Measurements from ENCODE around the gene AOC3. TPM values are rescaled to one million over a fixed set of nuclear protein-coding genes. Genes with fewer than 3 reads are reported as not detected.

The AOC3 gene
- total RNA-seq, 1 donor from 2014 or later: 36.5 TPM

- Mint-ChIP-seq H3K4me3 (ENCODE audit: unreplicated experiment) (no peak overlapping the region), H3K36me3 (ENCODE audit: low read depth, unreplicated experiment) (peaks cover 30% of the 10 kb centered on the region), H3K27me3 (ENCODE audit: unreplicated experiment) (peaks cover 4% of the 10 kb centered on the region), H3K9me3 (ENCODE audit: unreplicated experiment) (no peaks in the 10 kb centered on the region), H3K4me1 (ENCODE audit: unreplicated experiment) (peaks cover 7% of the 10 kb centered on the region), H3K27ac (ENCODE audit: unreplicated experiment) (no peak overlapping the region)
- no peak for DNase-seq (ENCODE audit: low spot score)
- no peak for TF ChIP-seq CTCF (IDR thresholded peaks at IDR 0.05; ENCODE audit: unreplicated experiment)
Measured at GRCh38 chr17:42845918-42846593, 4.9 kb upstream of the AOC3 start.

GRCh38 chr17:42846594-42847280, 4.3 kb upstream of the AOC3 start:
- Mint-ChIP-seq H3K27ac (ENCODE audit: unreplicated experiment) (no peak overlapping the region), H3K27me3 (ENCODE audit: unreplicated experiment) (peaks cover 4% of the 10 kb centered on the region)
- no peak for TF ChIP-seq CTCF (IDR thresholded peaks at IDR 0.05; ENCODE audit: unreplicated experiment)

GRCh38 chr17:42848093-42848492, 2.9 kb upstream of the AOC3 start:
- no peak for TF ChIP-seq CTCF (IDR thresholded peaks at IDR 0.05; ENCODE audit: unreplicated experiment)
- Mint-ChIP-seq H3K36me3 (ENCODE audit: low read depth, unreplicated experiment) (peaks cover 18% of the 10 kb centered on the region), H3K4me3 (ENCODE audit: unreplicated experiment) (no peak overlapping the region), H3K27ac (ENCODE audit: unreplicated experiment) (no peak overlapping the region), H3K9me3 (ENCODE audit: unreplicated experiment) (no peaks in the 10 kb centered on the region), H3K4me1 (ENCODE audit: unreplicated experiment) (peaks cover 13% of the 10 kb centered on the region), H3K27me3 (ENCODE audit: unreplicated experiment) (peaks cover 7% of the 10 kb centered on the region)
- DNase-seq (ENCODE audit: low spot score): no peak

More at GRCh38 chr17:42846594-42847280, 4.3 kb upstream of the AOC3 start:
- Mint-ChIP-seq H3K36me3 (ENCODE audit: low read depth, unreplicated experiment) (peaks cover 27% of the 10 kb centered on the region), H3K4me3 (ENCODE audit: unreplicated experiment) (no peak overlapping the region), H3K4me1 (ENCODE audit: unreplicated experiment) (peaks cover 7% of the 10 kb centered on the region), H3K9me3 (ENCODE audit: unreplicated experiment) (no peaks in the 10 kb centered on the region)
- no peak for DNase-seq (ENCODE audit: low spot score)

GRCh38 chr17:42849031-42849430, 2.0 kb upstream of the AOC3 start:
- Mint-ChIP-seq H3K9me3 (ENCODE audit: unreplicated experiment) (no peaks in the 10 kb centered on the region), H3K36me3 (ENCODE audit: low read depth, unreplicated experiment) (peaks cover 11% of the 10 kb centered on the region), H3K4me3 (ENCODE audit: unreplicated experiment) (no peak overlapping the region), H3K27me3 (ENCODE audit: unreplicated experiment) (peaks cover 9% of the 10 kb centered on the region), H3K27ac (ENCODE audit: unreplicated experiment) (no peak overlapping the region), H3K4me1 (ENCODE audit: unreplicated experiment) (peaks cover 20% of the 10 kb centered on the region)
- no peak for DNase-seq (ENCODE audit: low spot score)
- no peak for TF ChIP-seq CTCF (IDR thresholded peaks at IDR 0.05; ENCODE audit: unreplicated experiment)
